ENCODE results near the gene DNAJC16. TPM values are rescaled to one million over a fixed set of nuclear protein-coding genes. Genes with fewer than 3 reads are reported as not detected.
"Not testable (repeated sequence)": the region's sequence is repeated elsewhere in the genome, so short reads cannot be mapped to it uniquely, and the experiment has no call there.

DNAJC16 gene
- total RNA-seq, 1 experiment from 2014 or later: 15.7 TPM

GRCh38 chr1:15574741-15575140 is 48.1 kb downstream of the DNAJC16 start:
- DNase-seq: no peak
- Histone ChIP-seq H3K36me3 (replicated peaks; ENCODE audit: control insufficient read depth, insufficient read depth, low read length) (peaks cover 3% of the 10 kb centered on the region), H3K27me3 (ENCODE audit: control insufficient read depth, insufficient read depth, low read length) (no peaks in the 10 kb centered on the region), H3K4me3 (ENCODE audit: insufficient read depth, low read depth, low read length) (no peak overlapping the region)

DNA sequence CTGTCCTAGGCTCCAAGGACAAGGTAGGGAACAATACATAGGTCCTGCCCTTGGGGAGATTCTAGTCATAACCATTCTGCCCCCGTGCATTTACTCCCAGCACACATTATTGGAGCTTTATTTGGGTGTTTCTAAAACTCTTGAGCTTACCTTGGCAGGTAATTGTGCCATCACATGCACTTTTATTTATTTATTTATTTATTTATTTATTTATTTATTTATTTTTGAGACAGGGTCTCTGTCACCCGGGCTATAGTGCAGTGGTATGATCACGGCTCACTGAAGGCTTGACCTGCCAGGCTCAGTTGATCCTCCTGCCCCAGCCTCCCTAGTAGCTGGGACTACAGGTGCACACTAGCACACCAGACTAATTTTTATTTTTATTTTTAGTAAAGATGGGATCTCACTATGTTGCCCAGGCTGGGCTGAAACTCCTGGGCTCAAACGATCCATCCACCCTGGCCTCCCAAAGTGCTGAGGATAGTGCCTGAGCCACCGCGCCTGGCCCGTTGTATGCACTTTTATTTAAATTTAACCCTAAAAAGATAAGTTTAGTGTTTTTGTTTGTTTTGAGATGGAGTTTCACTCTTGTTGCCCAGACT is 49.0 kb downstream of the DNAJC16 start:
- DNase-seq: no peak
- Histone ChIP-seq H3K36me3 (replicated peaks; ENCODE audit: control insufficient read depth, insufficient read depth, low read length) (no peaks in the 10 kb centered on the region; the same call in 1 of the 2 replicates), H3K4me3 (ENCODE audit: insufficient read depth, low read depth, low read length) (no peak overlapping the region), H3K27me3 (ENCODE audit: control insufficient read depth, insufficient read depth, low read length) (no peaks in the 10 kb centered on the region)

DNA sequence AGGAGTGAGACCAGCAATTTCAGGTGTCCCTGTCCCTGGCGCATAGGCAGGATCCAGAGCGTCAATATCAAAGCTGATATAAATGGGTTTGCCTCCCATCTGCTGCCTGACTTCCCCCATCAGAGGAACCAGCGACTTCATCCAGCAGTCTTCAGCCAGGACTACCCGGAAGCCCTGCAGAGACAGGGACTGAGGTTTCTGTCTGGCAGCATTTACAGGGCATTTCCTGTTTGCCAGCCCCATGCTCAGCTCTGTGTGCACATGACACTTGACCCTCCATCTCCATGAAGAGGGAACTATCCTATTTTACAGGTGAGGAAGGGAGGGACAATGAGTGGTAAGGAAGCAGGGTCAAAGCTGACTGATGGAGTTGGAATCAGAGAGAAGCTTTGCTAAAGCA is 51.0 kb downstream of the DNAJC16 start:
- Histone ChIP-seq H3K27me3 (ENCODE audit: control insufficient read depth, insufficient read depth, low read length) (no peaks in the 10 kb centered on the region), H3K36me3 (replicated peaks; ENCODE audit: control insufficient read depth, insufficient read depth, low read length) (no peaks in the 10 kb centered on the region), H3K4me3 (ENCODE audit: insufficient read depth, low read depth, low read length) (no peak overlapping the region)
- no peak for DNase-seq

- H3K36me3 ChIP-seq (replicated peaks; ENCODE audit: control insufficient read depth, insufficient read depth, low read length): no peaks in the 10 kb centered on the region
- H3K4me3 ChIP-seq (ENCODE audit: insufficient read depth, low read depth, low read length): no peak overlapping the region
- DNase-seq: peak; percentile 25
- no peaks in the 10 kb centered on the region for H3K27me3 ChIP-seq (ENCODE audit: control insufficient read depth, insufficient read depth, low read length)
These were observed 52.5 kb downstream of the DNAJC16 start for GRCh38 chr1:15578921-15579682.

DNA sequence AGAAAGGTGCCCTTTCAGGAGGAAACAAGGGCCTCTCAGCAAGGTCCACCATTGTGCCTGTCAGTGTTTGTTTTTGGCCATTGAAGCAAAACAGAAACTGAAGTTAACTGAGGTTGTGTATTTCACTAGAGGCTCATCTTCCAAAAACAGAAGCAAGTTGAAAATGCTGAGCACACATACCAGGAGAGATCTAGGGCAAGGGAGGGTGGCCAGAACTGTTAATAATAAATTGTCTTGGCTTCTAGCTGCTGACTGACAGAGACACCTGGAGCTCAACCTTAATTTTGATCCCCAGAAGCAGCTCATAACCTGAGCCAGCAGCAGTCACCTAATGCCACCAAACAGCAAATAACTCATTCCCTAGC is 53.0 kb downstream of the DNAJC16 start:
- no peak for DNase-seq
- no peaks in the 10 kb centered on the region for H3K36me3 ChIP-seq (replicated peaks; ENCODE audit: control insufficient read depth, insufficient read depth, low read length)
- H3K4me3 ChIP-seq (ENCODE audit: insufficient read depth, low read depth, low read length): no peak overlapping the region
- H3K27me3 ChIP-seq (ENCODE audit: control insufficient read depth, insufficient read depth, low read length): peaks cover 2% of the 10 kb centered on the region; the same call in 1 of the 2 replicates

DNA sequence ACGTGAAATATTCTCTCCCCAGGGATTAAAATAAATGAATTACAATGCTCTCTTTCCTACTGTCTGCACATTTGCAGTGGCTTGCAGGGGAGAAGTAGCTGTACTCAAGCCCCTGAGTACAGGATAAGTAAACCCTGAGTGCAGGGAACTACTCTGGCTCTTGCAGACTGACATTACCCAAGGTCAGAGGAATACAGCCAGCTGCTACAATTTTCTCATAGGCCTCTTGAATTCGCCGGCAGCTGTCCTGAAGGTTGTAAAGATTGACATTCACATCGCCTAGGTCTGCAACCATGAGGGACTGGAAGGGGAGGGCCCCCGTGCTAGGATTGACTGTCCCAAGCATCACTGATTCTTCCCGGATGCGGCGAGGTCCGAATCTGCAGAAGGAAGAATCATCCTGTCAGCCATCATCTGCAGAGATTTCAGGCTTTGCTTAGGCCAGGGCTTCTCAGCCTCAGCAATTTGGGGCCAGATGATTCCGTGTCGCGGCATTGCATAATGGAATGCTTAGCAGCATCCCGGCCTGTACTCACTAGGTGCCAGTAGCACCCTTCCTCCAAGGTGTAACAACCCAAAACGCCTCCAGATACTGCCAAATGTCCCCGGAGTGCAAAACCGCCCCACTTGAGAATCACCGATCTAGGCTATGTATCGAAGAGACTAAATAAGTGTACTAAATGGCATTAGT is 56.5 kb downstream of the DNAJC16 start:
- H3K36me3 ChIP-seq (replicated peaks; ENCODE audit: control insufficient read depth, insufficient read depth, low read length): no peaks in the 10 kb centered on the region
- no peak for DNase-seq
- H3K27me3 ChIP-seq (ENCODE audit: control insufficient read depth, insufficient read depth, low read length): peaks cover 2% of the 10 kb centered on the region; the same call in 1 of the 2 replicates
- no peak overlapping the region for H3K4me3 ChIP-seq (ENCODE audit: insufficient read depth, low read depth, low read length)

- DNase-seq: peak; percentile 93
- Histone ChIP-seq H3K4me3 (ENCODE audit: insufficient read depth, low read depth, low read length) (peak within 1 kb of the TSS; percentile 65), H3K27me3 (ENCODE audit: control insufficient read depth, insufficient read depth, low read length) (peaks cover 2% of the 10 kb centered on the region; the same call in 1 of the 2 replicates), H3K36me3 (replicated peaks; ENCODE audit: control insufficient read depth, insufficient read depth, low read length) (no peaks in the 10 kb centered on the region; the same call in 1 of the 2 replicates)
These were observed 58.1 kb downstream of the DNAJC16 start, which contains the start of gene AGMAT for GRCh38 chr1:15584489-15585363. Gene AGMAT, minus strand, starts transcription at chr1:15585051. Its CDS starts 84 bp downstream, at chr1:15584967.

DNA sequence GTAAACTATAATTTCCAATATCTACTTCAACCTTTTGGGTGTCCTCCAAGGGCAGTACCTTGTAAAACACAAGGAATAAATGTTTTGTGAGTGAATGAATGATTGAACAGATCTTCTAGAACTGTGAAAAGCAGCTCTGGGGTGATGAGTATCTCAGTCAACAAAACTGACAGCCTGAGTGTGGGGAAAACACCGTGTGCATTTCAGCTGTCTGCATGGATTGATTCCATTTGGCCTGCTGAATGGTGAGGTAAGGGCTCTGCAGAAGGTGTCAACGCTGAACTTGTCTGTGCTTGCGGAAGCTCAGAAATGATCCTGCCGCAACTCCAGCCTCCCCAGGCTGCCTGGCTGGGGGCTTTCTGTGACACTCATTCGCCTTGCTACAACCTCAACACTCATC is 65.6 kb downstream of the DNAJC16 start:
- no peak for DNase-seq
- Histone ChIP-seq H3K27me3 (ENCODE audit: control insufficient read depth, insufficient read depth, low read length) (no peaks in the 10 kb centered on the region), H3K36me3 (replicated peaks; ENCODE audit: control insufficient read depth, insufficient read depth, low read length) (no peaks in the 10 kb centered on the region; the same call in 1 of the 2 replicates), H3K4me3 (ENCODE audit: insufficient read depth, low read depth, low read length) (no peak overlapping the region)

DNA sequence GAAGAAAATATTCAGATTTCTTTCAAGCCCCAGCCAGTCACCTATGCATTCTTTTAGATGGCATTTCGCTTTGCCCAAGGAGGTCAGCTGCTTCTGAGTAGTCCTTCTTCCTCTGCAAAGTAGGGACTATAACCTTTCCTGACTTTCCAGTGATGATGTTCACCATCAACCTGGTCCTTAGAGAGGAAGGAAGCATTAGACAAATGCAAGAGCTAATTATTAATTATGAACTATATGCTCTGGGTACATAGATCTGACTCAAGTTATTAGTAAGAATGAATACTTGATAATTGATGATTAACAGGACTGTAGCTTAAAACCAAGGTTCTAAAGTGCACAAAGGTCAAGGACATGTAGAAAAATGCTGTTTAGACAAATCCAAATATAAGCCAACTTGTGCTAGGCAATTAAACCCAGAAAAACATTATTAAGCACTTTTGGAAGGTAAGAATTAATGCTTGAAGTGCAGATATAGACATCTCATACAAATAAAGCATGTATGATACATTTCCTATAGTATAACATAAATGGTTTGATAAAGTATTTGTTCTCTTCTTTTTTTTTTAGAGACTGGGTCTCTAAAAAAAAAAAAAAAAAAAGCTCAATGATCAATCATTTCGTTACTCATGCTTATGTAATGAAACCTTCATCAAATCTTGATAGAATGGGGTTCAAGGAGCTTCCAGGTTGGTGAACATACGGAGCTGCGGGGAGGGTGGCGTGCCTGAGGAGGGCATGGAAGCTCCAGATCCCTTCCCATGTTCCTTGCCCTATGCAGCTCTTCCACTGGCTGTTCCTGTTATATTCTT is 69.4 kb downstream of the DNAJC16 start:
- no peak for DNase-seq
- Histone ChIP-seq H3K27me3 (ENCODE audit: control insufficient read depth, insufficient read depth, low read length) (no peaks in the 10 kb centered on the region), H3K36me3 (replicated peaks; ENCODE audit: control insufficient read depth, insufficient read depth, low read length) (no peaks in the 10 kb centered on the region), H3K4me3 (ENCODE audit: insufficient read depth, low read depth, low read length) (no peak overlapping the region)

GRCh38 chr1:15598436-15598835 is 71.8 kb downstream of the DNAJC16 start:
- Histone ChIP-seq H3K36me3 (replicated peaks; ENCODE audit: control insufficient read depth, insufficient read depth, low read length) (no peaks in the 10 kb centered on the region), H3K27me3 (ENCODE audit: control insufficient read depth, insufficient read depth, low read length) (no peaks in the 10 kb centered on the region; the same call in 1 of the 2 replicates), H3K4me3 (ENCODE audit: insufficient read depth, low read depth, low read length) (no peak overlapping the region)
- DNase-seq: no peak

GRCh38 chr1:15603050-15603965 is 76.7 kb downstream of the DNAJC16 start:
- DNase-seq: peak; percentile 97
- no peaks in the 10 kb centered on the region for H3K36me3 ChIP-seq (replicated peaks; ENCODE audit: control insufficient read depth, insufficient read depth, low read length)
- peak overlapping the region; percentile 68 for H3K4me3 ChIP-seq (ENCODE audit: insufficient read depth, low read depth, low read length)
- H3K27me3 ChIP-seq (ENCODE audit: control insufficient read depth, insufficient read depth, low read length): peaks cover 3% of the 10 kb centered on the region

GRCh38 chr1:15603966-15604282 is 77.3 kb downstream of the DNAJC16 start:
- peak overlapping the region; percentile 33 for H3K4me3 ChIP-seq (ENCODE audit: insufficient read depth, low read depth, low read length)
- DNase-seq; H3K27me3 ChIP-seq (ENCODE audit: control insufficient read depth, insufficient read depth, low read length); H3K36me3 ChIP-seq (replicated peaks; ENCODE audit: control insufficient read depth, insufficient read depth, low read length): not testable (repeated sequence)

DNA sequence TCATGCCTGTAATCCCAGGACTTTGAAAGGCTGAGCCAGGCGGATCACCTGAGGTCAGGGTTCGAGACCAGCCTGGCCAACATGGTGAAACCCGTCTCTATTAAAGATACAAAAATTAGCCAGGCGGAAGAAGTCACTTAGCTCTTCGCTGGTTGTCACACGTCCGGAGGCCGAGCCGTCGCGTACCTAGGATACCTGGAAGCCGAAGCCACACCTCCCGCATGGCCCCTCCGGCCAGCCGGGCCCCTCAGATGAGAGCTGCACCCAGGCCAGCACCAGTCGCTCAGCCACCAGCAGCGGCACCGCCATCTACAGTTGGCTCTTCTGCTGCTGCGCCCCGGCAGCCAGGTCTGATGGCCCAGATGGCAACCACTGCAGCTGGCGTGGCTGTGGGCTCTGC is 77.8 kb downstream of the DNAJC16 start:
- DNase-seq; H3K27me3 ChIP-seq (ENCODE audit: control insufficient read depth, insufficient read depth, low read length); H3K4me3 ChIP-seq (ENCODE audit: insufficient read depth, low read depth, low read length); H3K36me3 ChIP-seq (replicated peaks; ENCODE audit: control insufficient read depth, insufficient read depth, low read length): not testable (repeated sequence)

Data from H7 (cell line).